ENCODE measurements around the gene TTBK1. TPM values are rescaled to one million over a fixed set of nuclear protein-coding genes. Genes with fewer than 3 reads are reported as not detected.
A peak's percentile ranks its signal among the peaks of the same experiment; 100 is the strongest.

TTBK1 gene
- total RNA-seq, 1 donor from 2014 or later: 1.7 TPM

DNA sequence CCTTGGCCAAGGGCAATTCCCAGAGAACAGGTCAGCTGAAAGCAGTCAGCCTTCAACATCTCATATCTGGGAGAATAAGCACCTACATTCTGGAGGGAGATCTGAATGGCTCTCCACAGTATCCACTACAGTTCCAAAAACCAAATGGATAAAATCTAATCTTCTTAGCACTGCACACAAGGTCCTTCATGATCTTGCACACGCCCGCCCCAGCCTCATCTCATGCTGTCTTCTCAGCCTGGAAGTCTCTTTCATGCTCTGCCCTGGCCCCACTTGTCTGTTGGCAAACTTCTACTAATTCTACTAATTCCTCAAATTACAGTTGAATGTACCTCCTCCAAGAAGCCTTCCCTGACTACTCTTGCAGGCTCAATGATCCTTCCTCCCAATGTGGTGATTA is 1.8 kb upstream of the TTBK1 start:
- Histone ChIP-seq H3K27me3 (peaks cover 98% of the 10 kb centered on the region), H3K27ac (no peak overlapping the region), H3K4me1 (peaks cover 4% of the 10 kb centered on the region), H3K4me2 (no peak overlapping the region), H3F3A (ENCODE audit: low read depth) (peaks cover 7% of the 10 kb centered on the region), H3K36me3 (no peaks in the 10 kb centered on the region), H3K9ac (no peak overlapping the region), H3K4me3 (no peak overlapping the region), H4K20me1 (ENCODE audit: low read depth) (no peaks in the 10 kb centered on the region), H2AFZ (replicated peaks) (no peak overlapping the region), H3K9me3 (ENCODE audit: low read depth) (no peaks in the 10 kb centered on the region), H3K79me2 (ENCODE audit: low read depth) (no peaks in the 10 kb centered on the region)
- H3K27ac Mint-ChIP-seq: no peak overlapping the region
- H3K27me3 Mint-ChIP-seq (ENCODE audit: insufficient read depth, low read depth): peaks cover 37% of the 10 kb centered on the region
- no peaks in the 10 kb centered on the region for H3K36me3 Mint-ChIP-seq
- peak overlapping the region; percentile 12 for H3K4me3 Mint-ChIP-seq
- DNase-seq (ENCODE audit: low spot score): no peak
- TF ChIP-seq EZH2 (IDR thresholded peaks at IDR 0.05) (no peak), EZH2phosphoT487 (IDR thresholded peaks at IDR 0.05) (no peak)
- TF ChIP-seq, protein P1, sequence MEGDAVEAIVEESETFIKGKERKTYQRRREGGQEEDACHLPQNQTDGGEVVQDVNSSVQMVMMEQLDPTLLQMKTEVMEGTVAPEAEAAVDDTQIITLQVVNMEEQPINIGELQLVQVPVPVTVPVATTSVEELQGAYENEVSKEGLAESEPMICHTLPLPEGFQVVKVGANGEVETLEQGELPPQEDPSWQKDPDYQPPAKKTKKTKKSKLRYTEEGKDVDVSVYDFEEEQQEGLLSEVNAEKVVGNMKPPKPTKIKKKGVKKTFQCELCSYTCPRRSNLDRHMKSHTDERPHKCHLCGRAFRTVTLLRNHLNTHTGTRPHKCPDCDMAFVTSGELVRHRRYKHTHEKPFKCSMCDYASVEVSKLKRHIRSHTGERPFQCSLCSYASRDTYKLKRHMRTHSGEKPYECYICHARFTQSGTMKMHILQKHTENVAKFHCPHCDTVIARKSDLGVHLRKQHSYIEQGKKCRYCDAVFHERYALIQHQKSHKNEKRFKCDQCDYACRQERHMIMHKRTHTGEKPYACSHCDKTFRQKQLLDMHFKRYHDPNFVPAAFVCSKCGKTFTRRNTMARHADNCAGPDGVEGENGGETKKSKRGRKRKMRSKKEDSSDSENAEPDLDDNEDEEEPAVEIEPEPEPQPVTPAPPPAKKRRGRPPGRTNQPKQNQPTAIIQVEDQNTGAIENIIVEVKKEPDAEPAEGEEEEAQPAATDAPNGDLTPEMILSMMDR (IDR thresholded peaks at IDR 0.05): no peak
- H3K9me3 Mint-ChIP-seq: peaks cover 9% of the 10 kb centered on the region
- H3K4me1 Mint-ChIP-seq: peaks cover 5% of the 10 kb centered on the region

GRCh38 chr6:43243664-43244321 is 512 bp downstream of the TTBK1 start:
- H2AFZ ChIP-seq (replicated peaks): no peak overlapping the region
- H3K27me3 Mint-ChIP-seq (ENCODE audit: insufficient read depth, low read depth): peaks cover 36% of the 10 kb centered on the region
- H3K4me1 Mint-ChIP-seq: peaks cover 19% of the 10 kb centered on the region
- peaks cover 9% of the 10 kb centered on the region for H3K9me3 Mint-ChIP-seq
- peak overlapping the region; percentile 69 for H3K4me2 ChIP-seq
- no peak overlapping the region for H3K27ac ChIP-seq
- no peaks in the 10 kb centered on the region for H3K36me3 Mint-ChIP-seq
- peak overlapping the region; percentile 40 for H3K4me3 ChIP-seq
- no peak overlapping the region for H3K9ac ChIP-seq
- no peaks in the 10 kb centered on the region for H3K36me3 ChIP-seq
- H3F3A ChIP-seq (ENCODE audit: low read depth): peaks cover 16% of the 10 kb centered on the region
- H3K79me2 ChIP-seq (ENCODE audit: low read depth): no peaks in the 10 kb centered on the region
- H3K27ac Mint-ChIP-seq: no peak overlapping the region
- DNase-seq (ENCODE audit: low spot score): no peak
- H3K9me3 ChIP-seq (ENCODE audit: low read depth): no peaks in the 10 kb centered on the region
- peaks cover 12% of the 10 kb centered on the region for H3K4me1 ChIP-seq
- no peaks in the 10 kb centered on the region for H4K20me1 ChIP-seq (ENCODE audit: low read depth)
- no peak overlapping the region for H3K4me3 Mint-ChIP-seq
- peak; percentile 3 for TF ChIP-seq EZH2 (IDR thresholded peaks at IDR 0.05)
- no peak for TF ChIP-seq EZH2phosphoT487 (IDR thresholded peaks at IDR 0.05)
- TF ChIP-seq, protein P1 (IDR thresholded peaks at IDR 0.05): no peak
- H3K27me3 ChIP-seq: peaks cover 85% of the 10 kb centered on the region

GRCh38 chr6:43246301-43247113 is 3.2 kb downstream of the TTBK1 start:
- H3K4me1 Mint-ChIP-seq: peaks cover 29% of the 10 kb centered on the region
- peak overlapping the region; percentile 7 for H3K27ac Mint-ChIP-seq
- H3K4me1 ChIP-seq: peaks cover 14% of the 10 kb centered on the region
- H3K9me3 ChIP-seq (ENCODE audit: low read depth): no peaks in the 10 kb centered on the region
- H3K36me3 ChIP-seq: no peaks in the 10 kb centered on the region
- H3K27me3 Mint-ChIP-seq (ENCODE audit: insufficient read depth, low read depth): peaks cover 18% of the 10 kb centered on the region
- no peaks in the 10 kb centered on the region for H3K9me3 Mint-ChIP-seq
- H3K4me2 ChIP-seq: peak overlapping the region; percentile 97
- peak; percentile 92 for DNase-seq (ENCODE audit: low spot score)
- peaks cover 16% of the 10 kb centered on the region for H3F3A ChIP-seq (ENCODE audit: low read depth)
- no peak for TF ChIP-seq EZH2phosphoT487 (IDR thresholded peaks at IDR 0.05)
- TF ChIP-seq, protein P1 (IDR thresholded peaks at IDR 0.05): no peak
- TF ChIP-seq EZH2 (IDR thresholded peaks at IDR 0.05): no peak
- no peaks in the 10 kb centered on the region for H3K79me2 ChIP-seq (ENCODE audit: low read depth)
- peak overlapping the region; percentile 25 for H3K27ac ChIP-seq
- peak overlapping the region; percentile 71 for H2AFZ ChIP-seq (replicated peaks)
- H3K4me3 Mint-ChIP-seq: peak overlapping the region; percentile 89
- H3K27me3 ChIP-seq: peaks cover 58% of the 10 kb centered on the region
- no peaks in the 10 kb centered on the region for H3K36me3 Mint-ChIP-seq
- no peaks in the 10 kb centered on the region for H4K20me1 ChIP-seq (ENCODE audit: low read depth)
- H3K9ac ChIP-seq: no peak overlapping the region
- H3K4me3 ChIP-seq: peak overlapping the region; percentile 91

Measured in neural progenitor cell (in vitro differentiated cells).